Endometrial microvascular endothelial cells (primary cell): Measurements from ENCODE around the gene ARHGAP27. TPM values are rescaled to one million over a fixed set of nuclear protein-coding genes. Genes with fewer than 3 reads are reported as not detected.

Experiments used
- in situ Hi-C: cut with HindIII; loops from 2 replicates; pipeline ENCODE4 v1.10.0; 2017; ENCODE audit warnings: low sequenced_read_pairs, low pct_unique_long_range_greater_than_20kb; ENCODE audit errors: inconsistent ontology term
- total RNA-seq: library from RNA; depleted of rRNA; stranded (reverse); fragments of >200 nt; gene quantifications from one replicate; pipeline ENCODE4 v1.2.3, GENCODE V29; 2015; ENCODE audit errors: inconsistent ontology term

ARHGAP27 gene
- total RNA-seq, 1 donor from 2014 or later: 19.0 TPM

DNA sequence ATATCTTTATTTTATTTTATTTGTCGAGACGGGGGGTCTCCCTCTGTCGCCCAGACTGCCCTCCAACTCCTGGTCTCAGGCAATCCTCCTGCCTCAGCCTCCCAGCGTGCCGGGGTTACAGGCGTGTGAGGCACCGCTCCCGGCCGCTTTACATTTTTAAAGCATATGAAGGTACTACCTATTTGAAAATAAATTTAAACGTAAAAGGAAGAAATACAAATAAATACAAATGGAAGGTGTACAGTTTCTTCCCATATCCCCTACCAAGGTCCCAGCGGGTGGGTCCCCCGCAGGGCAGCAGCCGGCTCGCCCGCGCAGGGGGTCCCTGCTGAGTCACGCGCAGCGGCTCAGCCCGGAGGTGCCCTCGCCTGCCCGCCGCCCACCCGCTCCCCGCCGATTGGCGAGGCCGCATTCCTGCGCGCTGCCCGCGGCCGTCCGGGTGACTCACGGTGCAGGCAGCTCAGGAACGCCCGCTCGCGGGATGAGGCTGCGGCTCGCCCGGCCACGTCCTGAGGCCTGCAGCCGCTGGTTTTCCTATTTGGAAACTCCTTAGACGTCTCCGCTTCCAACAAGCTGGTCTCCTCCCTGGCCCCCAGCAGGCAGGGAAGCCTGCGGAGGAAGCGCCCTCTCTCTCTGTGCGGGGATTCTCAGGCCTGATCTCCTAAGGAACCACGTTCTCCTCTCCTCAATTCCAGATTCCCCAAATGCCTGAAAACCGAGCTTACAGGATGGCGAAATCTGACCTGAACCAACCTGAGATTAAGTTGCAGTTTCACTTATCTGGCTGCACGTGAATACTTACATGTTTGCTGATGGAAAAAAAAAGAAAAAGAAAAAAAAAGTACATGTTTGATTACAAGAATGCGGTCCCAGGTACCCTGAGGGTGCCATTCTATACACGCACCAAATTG, 61.0 kb downstream of the ARHGAP27 start:
- in situ Hi-C loops: no loop called here

DNA sequence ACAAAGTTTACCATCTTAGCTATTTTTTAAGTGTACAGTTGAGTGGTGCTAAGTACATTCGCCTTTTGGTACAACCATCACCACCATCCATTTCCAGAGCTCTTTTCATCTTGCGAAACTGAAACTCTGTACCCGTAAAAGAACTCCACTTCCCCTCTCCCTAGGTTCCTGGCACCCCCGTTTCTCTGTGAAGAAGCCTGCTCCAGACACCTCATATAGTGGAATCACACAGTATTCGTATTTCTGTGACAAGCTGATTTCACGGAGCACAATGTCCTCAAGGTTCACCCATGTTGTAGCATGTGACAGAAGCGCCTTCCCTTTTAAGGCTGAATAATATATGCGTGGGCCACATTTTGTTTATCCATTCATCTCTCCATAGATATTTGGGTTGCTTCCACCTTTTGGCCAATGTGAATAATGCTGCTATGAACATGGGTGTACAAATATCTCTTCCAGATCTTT, 61.7 kb downstream of the ARHGAP27 start:
- in situ Hi-C loops: no loop called here

DNA sequence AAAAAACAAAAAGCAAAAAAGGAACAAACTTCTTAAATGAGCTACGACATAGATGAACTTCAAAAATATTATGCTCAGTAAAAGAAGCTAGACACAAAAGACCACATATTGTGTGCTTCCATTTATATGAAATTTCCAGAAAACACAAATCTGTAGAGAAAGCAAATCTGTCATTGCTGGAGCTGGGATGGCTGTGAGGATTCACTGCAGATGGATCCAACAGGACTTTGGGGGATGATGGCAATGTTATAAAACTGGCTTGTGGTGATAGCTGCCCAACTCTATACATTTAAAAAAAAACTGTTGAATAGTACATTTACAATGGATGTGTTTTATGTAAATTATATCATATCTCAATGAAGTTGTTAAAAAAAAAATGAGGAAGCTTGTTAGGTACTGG, 63.2 kb downstream of the ARHGAP27 start:
- in situ Hi-C loops: no loop called here

DNA sequence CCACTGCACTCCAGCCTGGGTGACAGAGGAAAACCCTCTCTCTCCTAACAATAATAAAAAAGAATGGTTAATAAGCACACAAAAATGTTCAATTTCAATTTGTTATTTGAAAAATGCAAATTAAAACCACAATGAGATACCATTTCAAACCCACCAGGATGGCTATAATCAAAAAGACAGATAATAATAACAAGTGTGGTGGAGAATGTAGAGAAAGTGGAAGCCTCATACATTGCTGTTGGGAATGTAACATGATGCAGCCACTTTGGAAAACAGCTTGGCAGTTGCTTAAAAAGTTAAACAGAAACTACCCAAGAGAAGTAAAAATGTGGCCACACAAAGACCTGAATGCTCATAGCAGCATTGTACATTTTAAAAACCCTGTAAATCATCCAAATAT, 64.0 kb downstream of the ARHGAP27 start:
- in situ Hi-C loops: no loop called here

DNA sequence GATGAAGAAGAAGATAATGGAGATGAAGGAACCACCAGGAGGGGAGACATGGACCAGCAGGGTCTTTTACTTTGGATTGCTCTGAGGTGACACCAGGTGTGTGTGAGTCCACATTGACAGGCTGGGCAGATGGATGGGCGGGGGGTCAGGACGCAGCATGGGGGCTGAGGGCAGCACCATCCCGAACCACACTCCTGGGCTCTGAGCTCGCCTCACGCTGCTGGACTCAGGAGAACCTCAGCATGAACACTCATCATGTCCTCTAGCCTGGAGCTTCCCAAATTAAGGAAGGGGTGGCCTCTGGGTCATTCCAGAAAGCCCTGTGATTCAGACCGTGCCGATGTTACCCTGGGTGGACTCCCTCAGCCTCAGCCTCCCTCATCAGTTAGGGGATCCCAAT, 65.5 kb downstream of the ARHGAP27 start:
- in situ Hi-C loops: no loop called here

DNA sequence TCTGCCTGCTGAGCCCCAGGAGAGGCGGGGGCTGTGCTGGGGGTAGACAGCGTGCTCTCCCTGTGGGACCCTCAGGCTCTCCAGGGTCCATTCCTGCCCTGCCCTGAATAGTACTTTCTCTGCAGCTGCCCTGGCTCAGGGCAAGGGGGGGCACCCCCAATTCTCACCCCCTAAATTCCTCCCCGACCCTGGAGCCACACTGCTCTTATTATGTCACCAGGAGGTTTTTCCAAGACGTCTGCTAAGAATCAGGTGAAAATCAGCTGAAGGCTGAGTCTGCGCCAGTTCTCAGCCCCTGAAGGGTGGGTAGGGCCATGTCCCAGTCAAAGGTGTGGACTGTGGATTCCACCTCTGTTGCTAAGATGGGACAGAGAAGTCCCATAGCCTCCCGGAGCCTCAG, 66.0 kb downstream of the ARHGAP27 start:
- in situ Hi-C loops: no loop called here

DNA sequence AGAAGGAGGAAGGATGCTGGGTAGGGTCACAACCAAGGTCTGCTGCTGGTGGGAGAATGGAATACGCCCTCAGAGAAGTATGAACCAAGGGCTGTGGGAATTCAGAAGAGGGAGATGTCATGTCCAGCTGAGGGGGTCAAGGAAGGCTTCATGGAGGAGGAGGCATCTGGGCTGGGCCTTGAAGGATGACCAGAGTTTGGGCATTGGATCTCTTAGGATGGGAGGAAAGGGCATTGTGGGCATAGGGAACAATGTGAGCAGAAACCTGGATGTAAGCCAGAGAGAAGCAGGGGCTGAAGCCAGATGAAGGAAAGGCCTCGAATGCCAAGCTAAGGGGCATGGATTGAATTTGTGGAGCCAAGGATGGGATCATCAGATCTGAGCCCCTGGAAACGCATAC, 66.6 kb downstream of the ARHGAP27 start:
- in situ Hi-C loops: no loop called here

DNA sequence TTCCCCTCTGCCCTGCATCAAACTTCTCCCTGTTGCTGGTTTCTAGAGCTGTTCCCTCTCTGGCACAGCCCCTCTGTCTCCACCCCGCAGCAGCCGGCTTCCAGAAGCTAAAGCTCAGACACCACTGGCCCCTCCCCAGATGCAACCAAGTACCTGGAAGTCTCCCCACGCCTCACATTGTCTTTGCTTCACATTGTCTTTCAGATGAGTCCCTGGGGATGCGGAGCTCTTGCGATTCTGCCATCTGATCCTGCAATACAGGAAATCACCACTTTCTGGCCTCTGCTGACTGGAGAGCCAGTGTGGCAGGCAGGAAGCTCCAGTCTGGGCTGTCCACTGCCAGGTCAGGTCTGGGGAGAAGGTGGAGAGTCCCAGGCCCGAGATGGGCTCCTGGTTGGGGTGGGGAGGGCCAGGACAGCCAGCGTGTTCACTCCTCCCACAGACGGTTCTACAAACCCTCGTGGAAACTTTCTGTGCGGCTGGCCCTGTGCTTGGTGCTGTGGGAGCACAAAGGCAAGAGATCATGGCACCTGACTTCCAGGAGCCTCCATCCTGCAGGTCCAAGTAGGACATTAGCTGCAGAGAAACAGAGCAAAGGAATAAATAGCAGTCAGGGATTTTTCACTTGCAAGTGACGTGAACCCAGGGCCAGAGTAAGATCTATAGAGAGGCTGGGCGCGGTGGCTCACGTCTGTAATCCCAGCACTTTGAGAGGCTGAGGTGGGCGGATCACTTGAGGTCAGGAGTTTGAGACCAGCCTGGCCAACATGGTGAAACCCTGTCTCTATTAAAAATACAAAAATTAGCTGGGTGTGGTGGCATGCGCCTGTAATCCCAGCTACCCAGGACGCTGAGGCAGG, 67.9 kb downstream of the ARHGAP27 start:
- in situ Hi-C loops: no loop called here

DNA sequence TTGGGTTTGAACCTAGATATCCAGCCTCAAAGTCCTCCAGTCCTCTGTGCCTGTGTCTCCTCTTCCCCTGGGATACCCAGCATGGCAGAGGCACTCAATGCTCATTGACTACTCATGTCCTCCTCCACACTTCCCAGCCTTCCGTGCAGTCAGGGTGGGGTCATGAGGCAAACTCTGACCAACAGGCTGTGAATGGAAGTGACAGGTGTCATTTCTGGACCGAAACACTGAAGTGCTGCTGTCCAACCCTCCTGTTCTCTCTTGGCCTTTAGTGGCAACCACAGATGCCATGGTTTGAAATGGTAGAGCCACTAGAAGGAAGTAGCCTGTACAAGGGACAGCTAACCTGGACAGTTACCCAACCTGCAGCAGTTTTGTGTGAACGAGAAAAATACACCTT, 69.2 kb downstream of the ARHGAP27 start:
- in situ Hi-C loops: no loop called here

DNA sequence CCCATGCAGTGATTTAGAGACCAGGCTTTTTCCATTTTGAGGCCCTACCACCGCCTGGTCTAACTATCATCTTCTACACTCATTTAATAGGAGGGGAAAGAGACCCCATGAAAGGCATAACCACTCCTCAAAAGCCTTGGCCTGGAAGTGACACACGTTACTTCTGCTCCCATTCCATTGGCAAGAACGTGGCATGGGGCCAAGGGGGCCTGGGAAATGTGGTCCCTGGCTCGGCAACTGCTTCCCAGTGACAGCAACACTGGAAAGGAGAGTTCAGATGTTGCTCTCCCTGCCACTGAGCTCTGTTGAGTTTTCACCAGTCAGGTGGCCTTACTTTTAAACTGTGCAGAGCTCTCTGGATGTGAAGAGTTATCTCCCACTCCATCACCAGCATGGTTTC, 70.7 kb downstream of the ARHGAP27 start:
- in situ Hi-C loops: no loop called here

DNA sequence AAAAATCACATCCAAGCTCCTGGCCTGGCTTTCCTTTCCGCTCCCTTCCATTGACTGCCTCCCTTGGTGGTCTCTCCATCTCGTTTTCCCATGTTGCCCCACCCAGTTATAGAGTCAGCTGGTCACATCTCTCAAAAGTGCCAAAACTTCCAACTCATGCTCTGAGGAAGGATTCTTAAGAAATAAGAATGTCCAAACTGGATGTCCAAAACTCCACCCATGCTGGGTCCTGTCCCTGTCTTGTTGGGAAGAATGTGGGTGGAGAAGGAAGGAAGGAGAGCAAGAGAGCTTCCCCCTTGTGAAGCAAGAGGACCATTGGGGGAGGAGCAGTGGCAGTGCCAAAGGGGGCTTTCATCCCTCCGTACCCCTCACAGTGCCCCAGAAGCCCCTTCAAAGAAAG, 71.2 kb downstream of the ARHGAP27 start:
- in situ Hi-C loops: no loop called here

DNA sequence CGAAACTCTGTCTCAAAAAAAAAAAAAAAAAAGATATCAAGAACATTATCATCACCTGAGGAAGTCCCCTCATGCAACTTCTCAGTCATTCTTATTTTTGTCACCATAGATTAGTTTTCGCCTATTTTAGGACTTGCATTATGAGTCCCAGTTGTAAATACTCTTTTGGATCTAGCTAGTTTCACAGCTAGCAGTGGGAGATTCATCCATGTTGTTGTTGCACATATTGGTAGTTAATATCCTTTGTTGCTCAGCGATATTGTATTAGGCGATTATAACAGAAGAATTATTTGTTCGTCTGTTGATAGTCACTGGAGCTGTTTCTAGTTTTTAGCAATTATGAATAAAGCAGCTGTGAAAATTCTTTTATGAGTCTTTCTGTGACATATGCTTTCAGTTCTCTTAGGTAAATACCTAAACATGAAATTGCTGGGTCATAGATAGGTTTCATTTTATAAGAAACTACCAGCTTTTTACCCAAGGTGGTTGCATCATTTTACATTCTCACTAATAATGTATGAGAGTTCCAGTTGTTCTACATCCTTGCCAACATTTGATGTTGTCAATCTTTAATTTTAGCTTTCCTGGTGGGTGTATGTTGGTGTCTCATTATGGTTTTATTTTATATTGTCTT, 75.2 kb downstream of the ARHGAP27 start:
- in situ Hi-C loops: no loop called here

DNA sequence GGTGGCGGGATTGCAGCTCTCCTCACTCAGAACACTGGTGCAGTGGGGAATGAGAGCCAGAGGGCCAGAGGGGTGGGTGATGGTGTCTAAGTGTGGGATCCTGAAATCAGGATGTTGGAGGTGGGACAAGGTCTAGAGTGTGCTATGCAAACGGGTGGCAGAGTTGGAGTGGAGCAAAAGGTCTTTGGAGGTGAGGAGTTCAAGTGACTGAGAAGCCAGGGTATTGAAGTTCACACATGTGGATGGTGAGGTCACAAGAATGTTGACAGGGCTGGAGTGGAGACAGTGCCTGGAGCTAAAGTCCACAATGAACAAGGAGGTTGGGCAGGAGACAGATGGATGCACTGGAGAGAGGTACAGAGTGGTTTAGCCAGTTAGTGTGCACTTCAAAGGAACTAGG, 77.6 kb downstream of the ARHGAP27 start:
- in situ Hi-C loops: no loop called here

DNA sequence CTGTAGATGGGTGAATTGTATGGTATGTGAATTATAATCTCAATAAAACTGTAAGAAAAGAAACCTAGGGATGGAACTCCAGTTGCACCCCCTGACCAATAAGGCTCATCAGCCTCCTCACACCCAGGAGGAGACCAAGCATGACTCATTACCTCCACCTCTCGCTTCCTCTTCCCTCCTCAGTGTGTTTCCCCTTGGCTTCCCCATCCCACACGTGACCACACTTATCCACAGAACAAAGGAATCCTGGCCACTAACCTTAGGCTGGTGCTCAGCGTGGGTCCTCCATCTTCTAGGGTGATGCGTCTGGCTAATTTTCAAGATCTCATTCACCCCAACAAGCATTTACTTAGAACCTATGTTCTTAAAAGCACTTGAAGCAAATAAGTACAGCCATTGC, 79.6 kb downstream of the ARHGAP27 start:
- in situ Hi-C loops: no loop called here

DNA sequence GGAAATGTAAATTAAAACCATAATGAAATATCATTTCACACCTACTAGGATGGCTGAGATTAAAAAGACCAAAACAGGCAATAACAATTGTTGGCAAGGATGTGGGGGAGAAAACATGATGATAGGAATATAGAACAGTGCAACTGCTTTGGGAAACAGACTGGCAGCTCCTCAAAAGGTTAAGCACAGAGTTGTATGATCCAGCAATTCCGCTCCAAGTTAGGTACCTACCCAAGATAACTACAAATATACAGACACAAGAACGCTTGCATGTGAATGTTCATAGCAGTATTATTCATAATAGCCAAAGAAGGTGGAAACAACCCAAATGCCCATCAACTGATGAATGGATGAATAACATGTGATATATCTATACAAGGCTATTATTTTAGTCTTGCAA, 80.8 kb downstream of the ARHGAP27 start:
- in situ Hi-C loops: no loop called here

DNA sequence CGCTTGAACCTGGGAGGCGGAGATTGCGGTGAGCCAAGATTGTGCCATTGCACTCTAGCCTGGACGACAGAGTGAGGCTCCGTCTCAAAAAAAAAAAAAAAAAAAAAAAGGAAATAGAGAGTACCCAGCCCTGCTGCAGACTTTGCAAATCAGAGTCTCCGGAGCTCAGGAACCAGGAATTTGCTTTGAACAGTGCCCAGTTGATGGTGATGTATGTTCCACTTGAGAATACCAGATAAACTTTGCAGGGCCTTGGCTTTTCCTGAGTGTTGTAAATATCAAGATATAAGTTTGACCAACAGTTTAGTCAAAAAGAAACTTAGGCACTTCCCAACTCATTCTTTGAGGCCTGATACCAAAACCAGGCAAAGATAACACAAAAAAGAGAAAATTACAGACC, 85.2 kb downstream of the ARHGAP27 start:
- in situ Hi-C loops: no loop called here

DNA sequence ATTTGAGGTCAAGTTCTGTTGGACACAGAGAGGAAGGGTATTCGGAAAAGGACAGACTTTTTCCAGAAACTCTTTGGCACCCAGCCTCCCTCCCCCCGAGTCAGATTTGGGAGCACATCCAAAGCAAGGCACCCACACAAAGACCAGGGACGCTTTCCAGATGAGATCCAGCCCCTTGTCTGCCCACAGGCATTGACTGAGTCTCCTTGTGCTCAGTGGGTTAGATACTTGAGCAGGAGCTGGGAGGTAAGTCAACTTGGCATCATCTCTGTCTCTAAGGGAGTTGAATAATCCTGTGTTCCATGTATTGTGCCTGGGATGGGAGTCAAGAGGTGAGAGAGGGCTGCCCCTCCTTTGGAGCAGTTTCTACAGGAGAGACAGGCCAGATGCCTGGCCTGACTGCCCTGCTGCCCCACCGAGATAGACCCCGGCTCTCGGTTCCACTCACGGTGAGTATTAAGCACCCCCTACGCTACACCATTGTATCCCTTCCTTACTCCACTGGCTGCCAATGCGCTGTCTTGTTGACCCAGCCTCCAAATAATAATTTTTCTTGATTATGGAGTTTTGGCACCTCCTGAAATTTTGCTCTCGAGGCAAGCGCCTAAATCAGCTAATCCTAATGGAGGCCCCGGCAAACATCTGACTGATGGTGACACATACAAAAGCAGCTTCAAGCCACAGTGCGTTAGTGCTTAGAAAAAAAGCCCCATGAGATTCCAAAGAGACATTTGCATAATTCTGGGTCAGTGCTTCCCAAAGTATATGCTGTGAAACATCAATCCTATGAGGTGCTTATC, 86.3 kb downstream of the ARHGAP27 start:
- in situ Hi-C loops: no loop called here

DNA sequence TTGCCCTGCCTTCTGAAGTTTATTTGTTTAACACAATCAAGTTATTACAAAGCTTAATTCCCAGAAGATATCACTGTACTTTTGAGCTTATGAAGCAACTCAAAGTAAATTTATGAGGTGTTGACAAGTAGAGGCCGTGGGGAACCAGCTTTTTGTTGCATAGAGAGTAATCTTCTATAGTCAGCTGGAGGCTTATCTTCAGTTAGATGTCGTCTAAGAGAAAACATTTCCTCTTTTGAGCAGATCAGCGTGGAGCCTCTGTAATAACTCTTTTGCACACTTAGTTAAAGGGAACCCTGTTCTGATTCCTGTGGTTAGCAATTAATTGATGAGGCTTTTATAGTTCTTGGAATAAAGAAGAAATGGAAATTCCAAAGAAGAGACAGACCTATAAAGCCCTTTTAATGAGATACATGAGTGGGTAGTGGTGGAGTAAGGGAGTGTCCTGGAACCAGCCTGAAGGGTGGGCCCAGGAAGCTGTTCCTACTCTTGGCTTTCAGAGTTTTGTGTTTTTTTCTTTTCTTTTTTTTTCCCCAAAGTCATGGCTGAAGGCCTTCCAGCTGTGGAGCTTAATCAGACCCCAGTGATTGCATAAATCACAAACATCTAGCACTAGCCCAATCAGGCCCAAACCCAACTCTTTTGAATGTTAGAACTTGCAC, 87.0 kb downstream of the ARHGAP27 start:
- in situ Hi-C loops: no loop called here
